Head of caudate nucleus (tissue), 42 donors: Measurements from ENCODE around the gene DDA1.

ENCODE experiments used
- DNase-seq, 42 donors: peaks; one replicate each; pipeline versions ENCODE4 v3.0.0 to v3.0.0-alpha.2; 2020 to 2021; ENCODE audit warnings: mixed read lengths in 7 of 42
- intact Hi-C: fragments of 100-400 bp; cut with DNase I; formaldehyde crosslinking; loops from one replicate; pipeline ENCODE4 v1.15.0; 2022

Gene DDA1

DNA sequence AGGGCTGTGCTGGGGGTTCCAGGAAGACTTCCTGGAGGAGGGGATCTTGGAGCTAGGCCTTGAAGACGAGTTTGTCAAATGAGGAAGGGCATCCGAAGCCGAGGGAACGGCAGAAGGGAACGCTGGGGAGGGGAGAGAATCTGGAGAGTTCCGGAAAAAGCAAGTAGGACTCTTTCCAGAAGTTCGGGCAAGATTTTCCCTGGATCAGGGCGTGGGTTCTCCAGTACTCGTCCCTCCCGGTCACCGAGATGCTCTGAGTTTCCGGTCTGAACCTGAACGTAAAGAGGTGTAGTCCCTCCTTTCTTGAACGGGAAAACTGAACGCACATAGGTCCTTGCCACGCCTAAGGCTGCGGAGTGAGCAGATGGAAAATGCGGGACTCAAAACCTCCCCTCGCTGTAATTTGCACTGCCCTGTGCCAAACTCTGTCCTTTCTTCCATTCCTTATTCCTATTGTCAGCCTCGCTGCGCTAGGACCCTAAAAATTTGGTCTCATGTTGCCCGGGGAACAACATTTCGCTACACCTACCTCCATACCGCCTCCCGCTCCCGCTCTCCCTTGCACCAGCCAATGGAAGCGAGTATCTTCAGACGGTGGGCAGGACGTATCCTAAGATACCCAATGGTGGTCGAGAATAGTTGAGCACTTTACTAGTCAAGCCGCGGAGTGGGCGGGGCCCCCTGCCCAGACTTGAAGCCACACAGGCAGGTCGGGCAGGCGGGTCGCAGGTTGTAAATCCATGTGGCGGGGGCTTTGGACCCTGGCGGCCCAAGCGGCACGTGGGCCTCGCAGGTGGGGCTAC, 27.7 kb downstream of the DDA1 start, which contains the start of gene GTPBP3:
Gene GTPBP3, plus strand, starts transcription at position 682 of the 803 bp plus-strand sequence. Its CDS starts 59 bp downstream, at position 741.
- intact Hi-C loops, result no loop called here
- DNase-seq, result peak; percentile 91 to 100 (median 98)

DNA sequence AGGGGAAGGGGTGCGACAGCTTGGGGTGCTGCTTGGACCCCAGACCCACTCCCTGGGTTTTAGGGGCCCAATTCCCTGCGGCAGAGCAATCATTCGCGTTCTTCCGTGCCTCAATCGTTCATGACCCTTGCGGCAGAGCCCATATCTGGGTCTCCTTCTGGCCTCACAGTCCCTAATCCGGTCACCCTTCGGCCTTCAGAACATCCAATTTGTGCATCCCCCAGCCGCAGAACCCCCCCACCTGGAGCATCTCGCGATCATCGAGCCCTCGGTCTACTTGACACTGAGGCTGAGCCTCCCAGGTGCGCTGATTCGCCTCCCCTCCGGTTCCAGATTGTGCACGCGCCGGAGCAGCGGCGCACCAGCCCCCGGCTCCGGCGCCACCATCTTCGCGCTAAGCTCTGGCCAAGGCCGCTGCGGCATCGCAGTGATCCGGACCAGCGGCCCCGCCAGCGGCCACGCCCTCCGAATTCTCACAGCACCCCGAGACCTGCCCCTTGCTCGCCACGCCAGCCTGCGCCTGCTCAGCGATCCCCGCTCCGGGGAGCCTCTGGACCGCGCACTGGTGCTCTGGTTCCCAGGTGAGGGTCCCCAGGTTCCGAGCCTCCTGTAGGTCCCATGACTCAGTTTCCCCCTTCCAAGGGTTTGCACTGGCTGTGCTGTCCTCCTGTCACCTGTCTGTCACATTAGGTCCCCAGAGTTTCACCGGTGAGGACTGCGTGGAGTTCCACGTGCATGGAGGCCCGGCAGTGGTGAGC, 28.5 kb downstream of the DDA1 start:
- DNase-seq, result peak in 15 of 42 donors; percentile 16 to 49 (median 34)
- intact Hi-C loops, result no loop called here

DNA sequence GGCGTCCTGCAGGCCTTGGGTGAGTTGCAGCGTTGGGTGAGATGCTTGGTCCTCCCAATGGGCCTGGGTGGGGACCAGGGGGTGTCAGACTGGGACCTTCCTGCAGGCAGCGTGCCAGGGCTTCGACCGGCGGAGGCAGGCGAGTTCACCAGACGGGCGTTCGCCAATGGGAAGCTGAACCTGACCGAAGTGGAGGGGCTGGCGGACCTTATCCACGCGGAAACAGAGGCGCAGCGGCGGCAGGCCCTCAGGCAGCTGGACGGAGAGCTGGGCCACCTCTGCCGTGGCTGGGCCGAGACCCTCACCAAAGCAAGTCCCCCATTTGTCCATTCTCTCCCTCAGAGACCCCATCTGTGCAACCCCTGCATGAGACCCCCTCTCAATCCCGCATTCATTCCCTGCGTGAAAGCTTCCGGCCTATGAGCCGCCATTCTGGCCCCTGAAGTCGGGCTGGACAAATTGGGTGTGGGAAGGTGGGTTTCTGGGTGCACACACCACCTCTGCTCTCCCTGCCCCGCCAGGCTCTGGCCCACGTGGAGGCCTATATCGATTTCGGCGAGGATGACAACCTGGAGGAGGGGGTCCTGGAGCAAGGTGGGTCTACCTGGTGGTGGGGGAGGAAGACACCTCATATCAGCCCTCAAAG, 29.2 kb downstream of the DDA1 start:
- intact Hi-C loops, result no loop called here
- DNase-seq, result no peak

DNA sequence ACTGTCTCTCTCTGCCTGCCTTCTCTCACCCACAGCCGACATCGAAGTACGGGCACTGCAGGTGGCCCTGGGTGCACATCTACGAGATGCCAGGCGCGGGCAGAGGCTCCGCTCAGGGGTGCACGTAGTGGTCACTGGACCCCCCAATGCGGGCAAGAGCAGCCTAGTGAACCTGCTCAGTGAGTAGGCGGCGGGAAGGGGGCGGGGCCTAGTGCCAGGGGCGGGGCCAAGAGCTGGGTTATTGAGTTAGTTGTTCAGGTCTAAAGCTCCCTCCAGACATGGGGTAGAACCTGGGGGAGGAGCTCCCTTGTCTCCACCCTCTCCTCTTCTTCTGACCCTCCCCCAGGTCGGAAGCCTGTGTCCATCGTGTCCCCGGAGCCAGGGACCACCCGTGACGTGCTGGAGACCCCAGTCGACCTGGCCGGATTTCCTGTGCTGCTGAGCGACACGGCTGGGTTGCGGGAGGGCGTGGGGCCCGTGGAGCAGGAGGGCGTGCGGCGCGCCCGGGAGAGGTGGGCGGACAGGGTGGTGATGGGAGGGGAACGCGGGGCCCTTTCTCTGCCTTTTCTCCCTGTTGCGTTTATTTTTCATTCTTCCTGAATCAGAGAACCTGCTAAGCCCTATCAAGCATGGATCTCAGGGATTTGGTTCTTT, 29.9 kb downstream of the DDA1 start:
- peak in 22 of 42 donors; percentile 28 to 71 (median 56) for DNase-seq
- intact Hi-C loops, result no loop called here

DNA sequence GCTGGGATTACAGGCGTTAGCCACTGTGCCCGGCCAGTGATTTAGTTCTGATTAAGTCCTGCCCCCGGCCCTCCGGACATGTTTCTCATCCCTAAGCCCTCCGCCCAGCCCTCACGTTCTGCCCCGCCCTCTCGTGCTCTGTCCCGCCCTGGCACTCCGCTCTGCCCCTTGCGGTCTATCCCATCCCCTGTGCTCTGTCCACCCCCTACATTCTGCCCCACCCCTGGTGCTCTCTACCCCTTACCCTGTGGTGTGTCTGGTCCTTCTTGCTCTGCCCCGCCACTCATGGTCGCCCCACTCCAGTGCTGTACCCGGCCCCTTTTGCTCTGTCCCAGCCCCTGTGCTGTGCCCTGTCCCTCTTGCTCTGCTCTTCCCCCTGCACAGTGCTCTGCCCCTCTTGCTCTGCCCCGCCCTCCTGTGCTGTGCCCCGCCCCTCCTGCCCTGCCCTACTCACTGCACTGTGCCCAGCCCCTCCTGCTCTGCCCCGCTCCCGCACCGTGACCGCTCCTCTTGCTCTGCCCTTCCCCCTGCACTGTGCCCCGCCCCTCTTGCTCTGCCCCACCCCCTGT, 31.0 kb downstream of the DDA1 start:
- intact Hi-C loops, result no loop called here

DNA sequence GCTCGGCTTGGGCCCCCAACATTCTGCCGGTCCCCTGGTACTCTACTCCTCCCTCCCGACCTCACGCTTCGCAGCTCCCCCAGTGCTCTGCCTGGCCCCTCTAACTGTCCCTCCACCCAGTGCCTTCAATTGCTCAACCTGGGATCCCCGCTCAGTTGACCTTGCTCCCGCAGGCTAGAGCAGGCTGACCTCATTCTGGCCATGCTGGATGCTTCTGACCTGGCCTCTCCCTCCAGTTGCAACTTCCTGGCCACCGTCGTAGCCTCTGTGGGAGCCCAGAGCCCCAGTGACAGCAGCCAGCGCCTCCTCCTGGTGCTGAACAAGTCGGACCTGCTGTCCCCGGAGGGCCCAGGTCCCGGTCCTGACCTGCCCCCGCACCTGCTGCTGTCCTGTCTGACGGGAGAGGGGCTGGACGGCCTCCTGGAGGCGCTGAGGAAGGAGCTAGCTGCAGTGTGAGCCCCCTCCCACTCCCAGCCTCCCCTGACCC, 31.6 kb downstream of the DDA1 start:
- intact Hi-C loops, result no loop called here
- no peak for DNase-seq

More for the DNA sequence above, 31.0 kb downstream of the DDA1 start:
- DNase-seq, result no peak

DNA sequence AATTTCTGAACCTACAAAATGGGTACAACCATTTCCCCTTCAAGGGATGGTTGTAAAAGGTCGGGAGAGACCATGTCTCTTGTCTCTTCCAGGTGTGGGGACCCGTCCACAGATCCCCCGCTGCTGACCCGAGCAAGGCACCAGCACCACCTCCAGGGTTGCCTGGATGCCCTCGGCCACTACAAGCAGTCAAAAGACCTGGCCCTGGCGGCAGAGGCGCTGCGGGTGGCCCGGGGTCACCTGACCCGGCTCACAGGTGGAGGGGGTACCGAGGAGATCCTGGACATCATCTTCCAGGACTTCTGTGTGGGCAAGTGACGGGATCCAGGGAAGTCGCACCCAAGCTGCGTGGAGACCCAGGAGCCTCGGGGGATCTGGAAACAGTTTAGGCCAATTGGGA, 32.0 kb downstream of the DDA1 start:
- intact Hi-C loops, result no loop called here
- DNase-seq, result no peak

DNA sequence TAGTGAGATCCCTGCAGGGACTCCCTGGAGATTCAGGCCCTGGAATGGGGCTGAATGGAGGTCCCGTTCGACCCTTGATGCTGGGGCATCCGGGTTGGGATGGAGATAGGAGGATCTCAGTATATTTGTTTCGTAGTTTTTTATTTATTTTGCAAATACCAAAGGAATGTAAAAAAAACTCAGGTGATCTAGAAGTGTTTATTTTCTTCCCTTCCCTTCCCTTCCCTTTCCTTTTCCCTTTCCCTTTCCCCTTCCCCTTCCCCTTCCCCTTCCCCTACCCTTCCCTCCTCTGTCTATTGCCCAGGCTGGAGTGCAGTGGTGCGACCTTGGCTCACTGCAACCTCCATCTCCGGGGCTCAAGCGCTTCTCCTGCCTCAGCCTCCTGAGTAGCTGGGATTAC, 32.5 kb downstream of the DDA1 start:
- no peak for DNase-seq
- intact Hi-C loops, result no loop called here

DNA sequence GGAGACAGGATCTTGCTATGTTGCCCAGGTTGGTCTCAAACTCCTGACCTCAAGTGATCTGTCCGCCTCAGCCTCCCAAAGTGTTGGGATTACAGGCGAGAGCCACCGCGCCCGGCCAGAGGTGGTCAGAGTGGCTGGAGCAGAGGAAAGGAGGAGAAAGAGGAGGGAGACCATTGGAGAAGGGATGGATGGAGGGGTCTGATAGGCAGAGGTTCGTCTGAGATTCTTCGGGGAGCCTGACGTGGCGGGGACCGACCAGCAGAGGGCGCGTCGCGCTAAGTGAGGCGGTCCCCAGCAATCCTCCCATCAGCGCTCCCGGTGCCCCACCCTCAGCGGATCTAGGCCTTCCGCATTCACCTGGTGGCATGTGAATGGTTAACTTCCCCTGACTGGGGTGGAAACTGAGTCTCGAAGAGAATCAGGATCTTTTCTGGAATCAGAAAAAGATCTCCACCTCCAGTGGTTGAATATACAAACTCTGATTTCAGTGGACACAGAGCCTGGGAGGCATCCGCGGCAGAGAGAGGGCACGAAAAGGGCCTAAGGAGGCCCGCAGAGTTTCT, 36.8 kb downstream of the DDA1 start:
- DNase-seq, result peak; percentile 53 to 91 (median 80)

DNA sequence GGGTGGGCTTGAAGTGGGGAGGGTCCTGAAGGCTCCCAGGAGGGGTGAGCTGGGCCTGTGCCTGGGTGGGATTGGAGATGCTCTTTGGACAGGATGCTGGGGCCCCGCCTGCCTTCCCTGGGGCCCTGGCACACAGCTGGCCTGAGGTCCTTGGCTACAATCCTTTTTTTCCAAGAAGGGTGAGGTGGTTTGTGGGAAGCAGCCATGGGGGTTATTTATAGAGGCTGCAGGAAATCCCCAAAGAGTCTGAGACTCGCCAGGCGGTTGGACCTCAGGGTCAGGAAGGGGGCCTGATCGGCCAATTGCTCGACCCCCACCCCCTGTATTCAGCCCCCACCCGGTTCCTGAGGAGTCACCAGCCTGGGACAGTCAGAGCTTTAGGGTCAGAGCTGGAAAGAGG, 38.0 kb downstream of the DDA1 start:
- DNase-seq, result no peak
- intact Hi-C loops, result loop anchor here (5.0 kb wide), 1 partner anchor 40 kb away; no protein-coding TSS in a partner anchor

More for the DNA sequence above, 36.8 kb downstream of the DDA1 start:
- intact Hi-C loops, result loop anchor here (5.0 kb wide), 1 partner anchor 41 kb away; no protein-coding TSS in a partner anchor

DNA sequence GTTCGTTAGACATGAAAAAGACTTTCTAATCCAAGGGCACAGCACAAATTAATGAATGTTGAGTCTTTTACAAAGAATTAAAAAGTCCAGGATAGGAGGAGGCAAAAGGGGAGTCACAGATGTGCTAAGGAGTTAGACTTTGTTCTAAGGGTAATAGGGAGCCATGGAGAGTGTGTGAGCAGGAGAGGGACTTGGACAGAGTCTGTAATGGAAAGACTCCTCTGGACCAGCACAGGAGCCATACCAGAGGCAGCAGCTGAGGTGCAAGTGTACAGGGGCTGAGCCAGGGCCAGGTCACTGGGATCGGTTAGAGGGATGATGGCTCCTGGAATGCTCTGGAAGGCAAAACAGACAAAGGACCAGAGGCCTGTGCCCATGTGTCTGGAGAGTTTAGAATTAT, 38.5 kb downstream of the DDA1 start:
- intact Hi-C loops, result loop anchor here (5.0 kb wide), 1 partner anchor 39 kb away; no protein-coding TSS in a partner anchor

DNA sequence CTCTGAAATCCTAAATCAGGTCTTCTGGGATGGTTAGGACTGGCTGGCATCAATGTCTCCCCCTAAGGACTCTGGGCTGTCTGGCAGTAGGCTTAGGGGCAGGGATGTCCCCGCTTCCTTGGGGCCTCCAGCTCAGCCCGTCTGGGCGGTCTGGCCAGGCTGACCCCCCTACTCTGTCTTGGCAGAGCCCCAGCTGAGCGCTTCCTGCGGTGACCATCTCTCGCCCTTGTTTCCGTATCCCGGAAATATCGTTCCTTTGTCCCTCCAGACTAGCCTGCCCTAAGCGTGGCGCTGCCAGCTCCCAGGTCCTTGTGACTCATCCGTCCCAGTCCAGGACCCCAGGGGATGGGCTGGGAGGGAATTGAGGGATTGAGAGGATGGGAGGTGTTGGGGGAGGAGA, 39.3 kb downstream of the DDA1 start:
- intact Hi-C loops, result loop anchor here (5.0 kb wide), 1 partner anchor 39 kb away; no protein-coding TSS in a partner anchor
- DNase-seq, result peak in 5 of 42 donors; percentile 17 to 66 (median 18)

More for the DNA sequence above, 38.5 kb downstream of the DDA1 start:
- DNase-seq, result no peak

DNA sequence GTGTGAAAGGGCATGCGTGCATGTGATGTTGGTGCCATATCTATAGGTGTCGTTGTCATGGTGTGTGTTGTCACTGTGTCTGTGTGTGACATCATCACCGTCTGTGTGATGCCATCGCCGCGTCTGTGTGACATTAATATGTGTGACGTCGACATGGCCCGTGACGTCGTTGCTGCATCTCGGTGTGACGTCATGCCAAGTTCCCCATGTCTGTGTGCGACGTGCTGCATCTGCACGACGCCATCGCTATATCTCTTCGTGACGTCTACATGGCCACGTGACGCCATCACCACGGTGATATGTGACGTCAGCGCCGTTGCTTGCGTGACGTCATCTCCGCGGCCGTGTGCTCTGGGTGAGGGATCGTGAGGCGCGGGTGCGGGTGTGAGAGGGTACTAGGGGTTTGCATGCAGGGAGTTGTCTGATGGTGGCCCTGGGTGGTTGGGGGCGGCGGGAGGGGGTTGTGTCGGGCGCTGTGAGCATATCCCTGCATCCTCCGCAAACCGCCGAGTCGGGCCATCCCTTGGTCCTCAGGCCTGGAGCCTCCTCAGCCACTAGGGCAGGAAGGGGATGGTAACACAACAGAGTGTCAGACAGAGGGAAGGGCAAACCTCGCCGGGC, 42.6 kb downstream of the DDA1 start:
- intact Hi-C loops, result no loop called here

DNA sequence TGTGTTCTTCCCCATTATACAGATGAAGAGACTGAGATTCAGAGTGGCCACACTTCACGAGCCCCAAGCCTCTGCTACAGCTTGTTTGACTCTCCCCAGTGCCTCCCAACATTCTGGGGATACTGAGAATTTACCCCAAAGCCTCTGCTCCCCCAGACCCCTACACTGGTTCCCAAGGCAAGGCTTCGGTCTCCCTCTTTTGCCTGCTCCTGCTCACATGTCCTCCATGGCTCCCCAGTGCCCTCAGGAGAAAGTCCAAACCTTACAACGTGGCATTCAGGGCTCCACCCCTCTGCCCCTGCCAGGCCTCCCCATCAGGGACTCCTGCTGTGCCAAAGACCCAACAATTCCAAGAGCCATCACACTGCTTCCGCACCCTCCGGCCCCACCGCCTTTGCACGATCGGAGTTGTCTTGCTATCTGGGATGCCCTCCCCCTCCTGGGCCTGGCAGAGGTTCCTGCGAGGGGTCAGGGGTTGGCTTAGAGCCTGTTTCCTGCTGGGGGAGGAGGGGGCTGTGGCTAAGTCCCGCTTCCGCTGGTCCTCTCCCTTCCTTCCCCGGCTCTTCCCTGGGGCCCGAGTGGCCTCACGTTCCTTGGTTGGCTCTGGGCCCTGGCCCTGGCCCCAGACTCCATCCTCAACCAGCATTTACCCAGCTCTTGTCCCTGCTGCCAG, 43.4 kb downstream of the DDA1 start:
- DNase-seq, result no peak
- intact Hi-C loops, result no loop called here

More for the DNA sequence above, 42.6 kb downstream of the DDA1 start:
- no peak for DNase-seq

DNA sequence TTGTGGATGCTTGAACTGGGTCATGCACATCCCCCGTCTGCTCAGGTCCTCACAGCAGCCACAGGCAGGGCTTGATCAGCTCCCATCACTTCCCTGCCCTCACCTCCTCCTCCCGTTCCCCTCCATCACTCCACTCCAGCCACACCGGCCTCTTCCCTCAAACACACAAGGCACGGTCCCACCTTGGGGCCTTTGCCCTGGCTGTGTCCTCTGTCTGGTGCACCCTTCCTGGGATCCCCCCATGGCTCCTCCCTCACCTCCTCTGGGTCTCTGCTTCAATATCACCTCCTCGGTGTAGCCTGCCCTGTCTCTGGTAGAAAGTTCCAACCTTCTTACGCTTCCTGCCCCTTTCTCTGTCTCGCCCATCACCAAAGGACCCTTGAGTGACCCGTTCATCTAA, 44.0 kb downstream of the DDA1 start:
- DNase-seq, result no peak
- intact Hi-C loops, result no loop called here

DNA sequence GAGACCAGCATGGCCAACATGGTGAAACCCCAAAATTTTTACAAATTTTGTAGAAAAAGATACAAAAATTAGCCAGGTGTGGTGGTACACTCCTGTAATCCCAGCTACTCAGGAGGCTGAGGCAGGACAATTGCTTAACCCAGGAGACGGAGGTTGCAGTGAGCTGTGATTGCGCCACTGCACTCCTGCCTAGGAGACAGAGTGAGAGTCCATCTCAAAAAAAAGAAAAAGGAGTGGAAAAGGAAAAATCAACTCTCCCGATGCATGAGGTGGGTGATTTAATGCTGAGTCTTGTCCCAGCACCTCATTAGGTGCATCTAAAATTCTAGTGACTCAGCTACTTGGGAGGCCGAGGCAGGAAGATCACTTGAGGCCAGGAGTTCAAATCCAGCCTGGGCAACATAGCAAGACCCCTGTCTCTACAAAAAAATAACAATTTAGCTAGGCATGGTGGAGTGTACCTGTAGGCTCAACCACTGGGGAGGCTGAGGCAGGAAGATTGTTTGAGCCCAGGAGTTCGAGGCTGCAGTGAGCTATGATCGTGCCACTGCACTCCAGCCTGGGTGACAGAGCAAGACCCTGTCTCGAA, 47.8 kb downstream of the DDA1 start:
- DNase-seq, result no peak
- intact Hi-C loops, result no loop called here

DNA sequence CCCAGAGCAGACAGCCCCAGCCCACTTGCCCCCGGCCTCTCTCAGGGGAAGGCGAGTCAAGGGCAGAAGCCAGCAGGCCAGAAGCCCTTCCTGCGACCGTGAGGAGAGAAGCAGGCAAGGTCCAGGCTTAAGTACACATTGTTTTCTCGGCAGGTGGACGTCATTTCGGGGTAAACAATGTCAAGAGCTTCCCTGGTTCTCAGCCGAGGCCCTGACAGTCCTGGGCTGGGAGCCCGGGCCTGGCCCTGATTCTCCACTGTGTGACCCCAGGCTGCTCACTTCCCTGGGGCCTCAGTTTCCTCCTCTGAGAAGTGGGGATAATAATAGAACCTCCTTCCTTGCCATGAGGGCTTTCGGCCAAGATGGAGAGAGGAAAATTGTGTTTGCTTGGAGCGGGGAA, 48.4 kb downstream of the DDA1 start:
- intact Hi-C loops, result no loop called here
- DNase-seq, result no peak
